ENCODE measurements around the gene DHRS4L2. TPM values are rescaled to one million over a fixed set of nuclear protein-coding genes. Genes with fewer than 3 reads are reported as not detected.
A peak's percentile ranks its signal among the peaks of the same experiment; 100 is the strongest.
"Not testable (repeated sequence)": the region's sequence is repeated elsewhere in the genome, so short reads cannot be mapped to it uniquely, and the experiment has no call there.

The DHRS4L2 gene
- total RNA-seq, 3 donors from 2014 or later, result 30.7 to 56.1 (median 45.9) TPM

- H3K4me1 ChIP-seq (ENCODE audit: low read depth), result peaks cover 25% of the 10 kb centered on the region
- DNase-seq; ATAC-seq; H3K36me3 ChIP-seq (ENCODE audit: low read depth); intact Hi-C loops (cut with DNase I, micrococcal nuclease); H3K9me3 ChIP-seq; H3K4me3 ChIP-seq: not testable (repeated sequence)
Observed at GRCh38 chr14:23990961-23991360, 2.2 kb downstream of the DHRS4L2 start.

GRCh38 chr14:23993042-23993441, 4.3 kb downstream of the DHRS4L2 start:
- H3K36me3 ChIP-seq (ENCODE audit: low read depth); H3K9me3 ChIP-seq; DNase-seq; H3K4me3 ChIP-seq; intact Hi-C loops (cut with DNase I, micrococcal nuclease); ATAC-seq: not testable (repeated sequence)
- peaks cover 12% of the 10 kb centered on the region for H3K4me1 ChIP-seq (ENCODE audit: low read depth)

GRCh38 chr14:23996009-23996408, 7.3 kb downstream of the DHRS4L2 start:
- ATAC-seq; DNase-seq; intact Hi-C loops (cut with DNase I, micrococcal nuclease); H3K4me1 ChIP-seq (ENCODE audit: low read depth); H3K36me3 ChIP-seq (ENCODE audit: low read depth); H3K9me3 ChIP-seq; H3K4me3 ChIP-seq: not testable (repeated sequence)

- H3K9me3 ChIP-seq; DNase-seq; intact Hi-C loops (cut with DNase I, micrococcal nuclease); H3K4me3 ChIP-seq; H3K36me3 ChIP-seq (ENCODE audit: low read depth); H3K4me1 ChIP-seq (ENCODE audit: low read depth); ATAC-seq: not testable (repeated sequence)
Observed at GRCh38 chr14:23996825-23997224, 8.1 kb downstream of the DHRS4L2 start.

- ATAC-seq; DNase-seq; intact Hi-C loops (cut with DNase I, micrococcal nuclease); H3K4me3 ChIP-seq; H3K36me3 ChIP-seq (ENCODE audit: low read depth); H3K4me1 ChIP-seq (ENCODE audit: low read depth); H3K9me3 ChIP-seq: not testable (repeated sequence)
Observed at GRCh38 chr14:23999640-24000039, 10.9 kb downstream of the DHRS4L2 start.

- H3K36me3 ChIP-seq (ENCODE audit: low read depth); ATAC-seq; H3K4me1 ChIP-seq (ENCODE audit: low read depth); DNase-seq; H3K9me3 ChIP-seq; H3K4me3 ChIP-seq; intact Hi-C loops (cut with DNase I, micrococcal nuclease): not testable (repeated sequence)
Observed at GRCh38 chr14:24001078-24001477, 12.3 kb downstream of the DHRS4L2 start.

GRCh38 chr14:24001679-24002078, 12.9 kb downstream of the DHRS4L2 start:
- intact Hi-C loops (cut with DNase I, micrococcal nuclease); H3K36me3 ChIP-seq (ENCODE audit: low read depth); DNase-seq; H3K9me3 ChIP-seq; H3K4me3 ChIP-seq; H3K4me1 ChIP-seq (ENCODE audit: low read depth): not testable (repeated sequence)
- peak; percentile 29 for ATAC-seq

- intact Hi-C loops (cut with DNase I, micrococcal nuclease); H3K4me1 ChIP-seq (ENCODE audit: low read depth): not testable (repeated sequence)
- peak; percentile 54 for ATAC-seq
Observed at GRCh38 chr14:24006471-24006816, 17.7 kb downstream of the DHRS4L2 start.

GRCh38 chr14:24006817-24007652, 18.3 kb downstream of the DHRS4L2 start:
- intact Hi-C loops (cut with DNase I, micrococcal nuclease), result not testable (repeated sequence)
- peak; percentile 96 for ATAC-seq

More at GRCh38 chr14:24006471-24006816, 17.7 kb downstream of the DHRS4L2 start:
- not testable (repeated sequence) for DNase-seq; H3K36me3 ChIP-seq (ENCODE audit: low read depth); H3K9me3 ChIP-seq; H3K4me3 ChIP-seq

GRCh38 chr14:24011051-24011450, 22.3 kb downstream of the DHRS4L2 start:
- no peak for TF ChIP-seq CTCF (IDR thresholded peaks at IDR 0.05)
- DNase-seq (no peak), ATAC-seq (no peak)
- Histone ChIP-seq H3K9me3 (no peaks in the 10 kb centered on the region), H3K4me1 (ENCODE audit: low read depth) (no peaks in the 10 kb centered on the region), H3K4me3 (no peak overlapping the region), H3K36me3 (ENCODE audit: low read depth) (no peaks in the 10 kb centered on the region)
- intact Hi-C loops (cut with DNase I, micrococcal nuclease), result no loop called here

More at GRCh38 chr14:24006817-24007652, 18.3 kb downstream of the DHRS4L2 start:
- H3K9me3 ChIP-seq; H3K4me1 ChIP-seq (ENCODE audit: low read depth); H3K36me3 ChIP-seq (ENCODE audit: low read depth); H3K4me3 ChIP-seq: not testable (repeated sequence)
- DNase-seq, result peak; percentile 67 to 79 (median 77)

- H3K9me3 ChIP-seq; intact Hi-C loops (cut with DNase I, micrococcal nuclease); H3K4me1 ChIP-seq (ENCODE audit: low read depth); H3K36me3 ChIP-seq (ENCODE audit: low read depth); DNase-seq; H3K4me3 ChIP-seq; ATAC-seq: not testable (repeated sequence)
Observed at GRCh38 chr14:24012726-24013273, 24.1 kb downstream of the DHRS4L2 start.

All from mucosa of descending colon (tissue), 3 donors.